GM12872 (cell line): ENCODE data around the gene DIPK1B.

Experiments used
- CTCF ChIP-seq: IDR thresholded peaks from 3 replicates; pipeline ENCODE4 v1.5.1; 2011; ENCODE audit warnings: low read depth, mild to moderate bottlenecking, low read length, moderate library complexity; ENCODE audit not compliant: insufficient read depth

The DIPK1B gene

GRCh38 chr9:136714893-136715274 is 2.5 kb downstream of the DIPK1B start:
- no peak for TF ChIP-seq CTCF

- no peak for TF ChIP-seq CTCF
Observed at GRCh38 chr9:136717399-136717798, 5.0 kb downstream of the DIPK1B start.

- no peak for TF ChIP-seq CTCF
Observed at GRCh38 chr9:136718345-136719194, 6.2 kb downstream of the DIPK1B start.

DNA sequence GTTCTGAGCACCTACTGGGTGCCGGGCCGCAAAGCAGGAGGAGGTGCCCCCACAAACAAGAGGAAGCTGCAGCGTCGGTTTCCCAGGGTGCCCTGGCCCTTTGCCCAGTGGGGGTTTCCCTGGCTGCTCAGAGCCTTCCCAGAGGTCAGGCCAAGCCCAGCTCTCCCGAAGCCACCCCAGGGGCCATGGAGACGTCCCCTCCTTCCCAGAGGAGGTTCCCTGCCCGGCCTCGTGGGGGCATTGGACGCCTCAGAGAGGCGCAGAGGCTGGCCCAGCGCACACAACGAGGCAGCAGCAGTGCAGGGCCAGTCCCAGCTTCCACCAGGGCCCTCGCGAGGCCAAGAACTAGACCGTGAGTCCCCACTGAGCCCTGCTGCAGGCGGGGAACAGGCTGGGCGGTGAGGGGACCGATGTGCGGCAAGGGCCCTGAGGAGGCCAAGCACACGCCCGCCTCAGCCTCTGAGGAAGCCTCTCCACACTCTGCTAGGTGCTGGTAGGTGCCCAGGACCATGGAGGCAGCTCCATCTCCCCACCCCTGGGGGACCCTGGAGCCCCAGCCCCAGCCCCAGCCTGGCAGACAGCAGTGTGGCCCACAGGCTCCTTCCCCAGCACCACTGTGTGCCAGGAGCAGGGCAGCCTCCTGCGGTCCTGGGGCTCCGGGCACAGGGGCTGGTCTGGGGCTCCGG is 7.0 kb downstream of the DIPK1B start:
- no peak for TF ChIP-seq CTCF

DNA sequence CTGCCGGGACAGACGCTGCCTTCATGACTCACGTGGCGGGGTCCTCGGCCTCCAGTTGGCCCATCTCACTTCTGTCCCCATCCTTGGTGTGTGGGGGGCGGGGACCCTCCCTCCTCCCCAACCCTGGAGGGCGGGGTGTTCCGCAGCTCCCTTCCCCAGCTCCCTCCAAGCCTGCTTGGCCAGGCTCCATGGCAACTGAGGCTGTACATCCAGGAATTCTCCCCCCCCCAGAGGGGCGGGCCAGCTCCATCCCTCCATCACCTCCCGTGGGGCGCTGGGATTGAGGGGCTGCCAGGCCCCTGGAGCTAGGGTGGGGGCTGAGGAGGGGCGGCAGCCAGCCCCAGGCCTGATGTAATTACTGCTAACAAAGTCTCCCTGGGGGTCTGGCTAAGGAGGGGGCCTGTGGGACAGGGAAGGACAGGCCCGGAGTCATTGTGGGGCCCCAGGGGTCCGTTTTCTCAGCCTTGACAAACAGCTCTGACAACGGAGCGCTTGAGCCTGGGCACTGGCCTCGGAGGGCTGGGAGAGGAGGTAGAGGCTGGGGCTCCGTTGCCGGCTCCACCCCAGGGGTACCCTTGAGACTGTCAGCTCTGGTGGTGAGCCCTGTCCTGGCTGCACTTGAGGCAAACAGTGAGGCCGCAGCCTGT is 8.0 kb downstream of the DIPK1B start:
- no peak for TF ChIP-seq CTCF

GRCh38 chr9:136720898-136721338 is 8.5 kb downstream of the DIPK1B start:
- no peak for TF ChIP-seq CTCF
